HG02642 (cell line): ENCODE measurements around the gene TNFRSF6B.
"Not testable (repeated sequence)": the region's sequence is repeated elsewhere in the genome, so short reads cannot be mapped to it uniquely, and the experiment has no call there.

Source experiments
- ATAC-seq: cut with Tn5 transposase; IDR thresholded peaks from one replicate; pipeline ENCODE4 v1.9.1; 2021; ENCODE audit warnings: mild to moderate bottlenecking; ENCODE audit not compliant: unreplicated experiment, poor library complexity

Gene TNFRSF6B

DNA sequence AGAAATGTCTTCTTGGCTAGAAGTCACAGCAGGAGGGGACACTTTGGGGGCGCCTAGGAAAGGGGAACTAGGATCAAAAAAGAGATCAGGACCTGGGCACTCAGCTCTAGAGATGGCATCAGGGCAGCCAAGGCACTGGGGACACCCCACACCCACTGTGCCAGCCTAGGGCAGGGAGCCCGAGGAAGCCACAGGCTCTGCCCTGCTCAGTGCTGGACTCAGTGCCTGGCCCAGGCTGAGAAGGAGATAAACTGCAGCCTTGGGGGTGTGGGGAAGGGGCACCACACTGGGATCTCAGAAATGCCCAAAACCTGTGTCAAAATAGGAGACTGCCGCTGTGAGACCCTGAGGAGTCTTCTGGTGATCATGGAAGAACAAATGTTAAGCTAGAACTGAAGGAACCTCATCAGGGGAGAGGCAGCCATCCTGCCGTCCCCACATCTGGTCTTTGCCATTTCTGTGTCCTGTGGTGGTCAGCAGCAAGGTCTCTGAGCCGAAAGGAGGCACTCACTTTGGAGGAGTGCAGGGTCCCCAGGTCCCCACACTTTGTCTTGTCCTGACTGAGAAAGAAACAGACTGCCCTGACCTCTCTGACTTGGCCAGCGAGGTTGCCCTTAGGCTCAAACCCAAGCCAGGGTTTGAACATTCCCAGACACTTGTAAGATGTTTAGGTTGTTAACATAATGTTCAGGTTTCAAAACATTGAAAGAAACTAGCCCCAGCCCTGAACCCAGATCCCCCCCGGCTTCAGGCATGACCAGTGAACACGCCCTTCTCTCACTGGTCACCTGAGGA is 9.0 kb downstream of the TNFRSF6B start:
- ATAC-seq: no peak

GRCh38 chr20:63706027-63706695 is 9.7 kb downstream of the TNFRSF6B start:
- no peak for ATAC-seq

DNA sequence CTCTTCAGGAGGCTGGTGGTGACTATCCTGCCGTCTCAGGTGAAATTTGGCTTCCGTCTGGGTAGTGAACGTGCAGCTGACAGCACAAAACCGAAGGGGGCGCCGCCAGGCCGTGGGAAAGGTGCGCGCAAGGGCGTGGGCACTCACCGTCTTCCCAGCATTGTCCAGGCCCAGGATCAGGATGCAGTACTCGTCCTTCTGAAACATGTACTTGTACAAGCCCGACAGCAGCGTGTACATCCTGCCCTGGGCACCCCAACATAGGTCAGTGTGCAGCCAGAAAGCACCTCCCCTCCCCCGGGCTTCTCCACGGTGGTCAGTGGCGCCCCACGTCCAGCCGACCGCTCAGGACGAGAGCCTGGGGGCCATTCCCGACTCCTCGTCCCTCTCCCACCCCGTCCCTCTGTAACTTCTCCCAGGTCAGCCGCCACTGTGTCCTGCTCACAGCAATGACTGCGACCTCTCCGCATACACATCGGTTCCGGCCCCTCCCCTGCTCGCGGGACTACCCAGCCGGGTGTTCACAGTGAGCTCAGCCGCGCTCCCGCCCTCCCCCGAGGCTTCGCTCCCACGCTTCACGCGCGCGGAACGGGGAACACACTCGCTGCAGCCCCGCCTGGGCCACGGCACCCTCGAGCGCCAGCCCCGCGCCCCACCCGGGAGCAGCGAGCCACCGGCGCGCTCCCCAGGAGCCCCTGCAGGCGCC is 10.6 kb downstream of the TNFRSF6B start:
- ATAC-seq: peak; percentile 24

GRCh38 chr20:63707558-63708300 is 11.3 kb downstream of the TNFRSF6B start, which contains the start of the genes ARFRP1 and ZGPAT:
Gene ARFRP1 (minus strand): TSS chr20:63707976. CDS start chr20:63707091, 885 bp downstream.
Gene ZGPAT (plus strand): TSS chr20:63708039. CDS start chr20:63708581, 542 bp downstream.
- peak; percentile 69 for ATAC-seq

GRCh38 chr20:63708301-63709148 is 12.1 kb downstream of the TNFRSF6B start:
- peak; percentile 16 for ATAC-seq

- no peak for ATAC-seq
Measured at GRCh38 chr20:63709149-63709527, 12.7 kb downstream of the TNFRSF6B start.

DNA sequence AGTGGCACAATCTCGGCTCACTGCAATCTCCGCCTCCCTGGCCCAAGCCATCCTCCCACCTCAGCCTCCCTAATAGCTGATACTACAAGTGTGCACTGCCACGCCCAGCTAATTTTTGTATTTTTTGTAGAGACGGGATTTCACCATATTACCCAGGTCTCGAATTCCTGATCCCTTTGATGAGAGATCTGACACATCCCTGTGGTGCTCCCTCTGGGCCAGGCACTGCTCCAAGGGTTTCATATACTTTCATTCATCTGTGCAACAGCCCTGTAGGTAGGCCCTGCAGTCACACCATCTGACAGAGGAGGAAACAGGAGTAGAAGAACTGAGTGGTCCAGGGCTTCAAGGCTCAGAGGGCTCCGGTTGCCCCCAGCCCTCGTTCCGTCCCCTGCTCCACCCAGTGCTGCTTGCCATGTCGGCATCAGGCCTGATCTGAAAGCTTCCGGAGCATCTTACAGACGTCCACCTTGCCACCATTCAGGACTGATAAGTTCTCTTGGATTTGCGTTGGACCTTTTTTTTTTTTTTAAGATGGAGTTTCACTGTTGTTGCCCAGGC is 14.7 kb downstream of the TNFRSF6B start:
- ATAC-seq: no peak

DNA sequence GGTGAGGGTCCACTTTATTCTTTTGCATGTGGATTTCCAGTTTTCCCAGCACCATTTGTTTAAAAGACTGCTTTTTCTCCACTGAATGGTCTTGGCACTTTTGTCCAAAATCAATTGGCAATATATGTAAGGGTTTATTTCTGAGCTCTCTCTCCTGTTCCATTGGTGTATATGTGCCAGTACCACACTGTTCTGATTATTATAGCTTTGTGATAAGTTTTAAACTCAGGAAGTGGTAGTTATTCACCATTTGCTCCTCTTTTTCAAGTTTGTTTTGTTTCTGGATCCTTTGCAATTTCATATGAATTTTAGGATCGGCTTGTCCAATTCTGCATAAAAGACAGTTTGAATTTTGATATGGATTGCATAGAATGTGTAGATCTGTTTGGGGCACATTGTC is 15.7 kb downstream of the TNFRSF6B start:
- no peak for ATAC-seq

- ATAC-seq: no peak
Measured at GRCh38 chr20:63714858-63715257, 18.4 kb downstream of the TNFRSF6B start.

GRCh38 chr20:63718996-63719395 is 22.5 kb downstream of the TNFRSF6B start:
- ATAC-seq: no peak

- not testable (repeated sequence) for ATAC-seq
Measured at GRCh38 chr20:63722967-63723622, 26.6 kb downstream of the TNFRSF6B start.

- ATAC-seq: not testable (repeated sequence)
Measured at GRCh38 chr20:63730189-63730733, 33.8 kb downstream of the TNFRSF6B start.

- ATAC-seq: no peak
Measured at GRCh38 chr20:63731410-63731809, 35.0 kb downstream of the TNFRSF6B start.

DNA sequence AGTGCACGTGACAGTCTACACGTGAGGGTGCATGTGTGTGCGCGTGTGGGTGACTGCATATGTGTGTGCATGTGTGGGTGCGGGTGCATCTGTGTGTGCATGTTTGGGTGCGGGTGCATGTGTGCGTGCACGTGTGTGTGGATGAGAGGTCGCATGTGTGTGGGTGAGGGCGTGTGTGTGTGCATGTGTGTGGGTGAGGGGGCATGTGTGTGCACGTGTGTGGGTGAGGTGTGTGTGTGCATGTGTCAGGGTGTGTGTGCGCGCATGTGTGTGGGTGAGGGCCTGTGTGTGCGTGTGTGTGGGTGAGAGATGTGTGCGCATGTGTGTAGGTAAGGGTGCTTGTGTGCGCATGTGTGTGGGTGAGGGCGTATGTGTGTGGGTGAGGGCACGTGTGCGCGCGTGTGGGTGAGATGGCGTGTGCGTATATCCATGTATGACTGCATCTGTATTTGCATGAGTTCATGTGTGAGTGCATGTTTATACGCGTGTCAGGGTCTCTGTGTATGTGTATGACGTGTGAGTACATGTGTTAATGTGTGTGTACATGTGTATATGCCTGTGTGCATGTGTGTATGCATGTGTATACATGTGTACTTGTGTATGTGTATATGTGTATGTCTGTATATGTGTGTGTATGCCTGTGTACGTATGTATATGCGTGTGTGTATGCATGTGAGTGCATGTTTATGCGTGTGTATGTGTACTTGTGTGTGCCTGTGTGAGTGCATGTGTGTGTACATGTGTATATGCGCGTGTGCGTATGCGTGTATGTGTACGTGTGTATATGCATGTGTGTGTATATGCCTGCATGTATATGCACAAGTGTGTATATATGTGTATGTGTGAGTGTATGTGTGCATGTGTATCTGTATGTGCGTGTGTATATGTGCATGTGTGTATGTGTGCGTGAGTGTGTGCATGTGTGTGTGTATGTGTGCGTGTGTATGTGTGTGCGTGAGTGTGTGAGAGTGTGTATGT is 36.0 kb downstream of the TNFRSF6B start:
- no peak for ATAC-seq

GRCh38 chr20:63733117-63733516 is 36.7 kb downstream of the TNFRSF6B start:
- no peak for ATAC-seq

DNA sequence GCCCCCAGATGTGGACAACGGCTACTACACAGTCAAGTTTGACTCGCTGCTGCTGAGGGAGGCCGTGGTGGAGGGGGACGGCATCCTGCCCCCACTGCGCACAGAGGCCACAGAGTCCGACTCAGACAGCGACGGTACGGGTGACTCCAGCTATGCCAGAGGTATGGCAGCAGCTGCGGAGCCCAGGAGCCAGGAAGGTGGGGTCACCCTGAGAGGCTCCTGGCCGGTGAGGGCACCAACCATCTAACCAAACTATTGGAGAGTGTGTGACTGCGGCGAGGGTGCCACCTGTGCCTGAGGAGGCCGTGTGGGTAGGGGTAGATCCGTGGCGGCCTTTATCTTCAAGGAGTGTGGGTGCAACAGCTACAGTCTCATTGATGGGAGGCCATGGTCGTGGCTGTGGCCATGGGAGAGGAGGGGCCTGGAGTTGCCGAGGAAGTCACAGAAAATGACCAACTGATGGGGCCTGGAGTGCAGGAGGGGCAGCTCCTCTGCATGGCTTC is 37.2 kb downstream of the TNFRSF6B start:
- ATAC-seq: no peak
